Fibroblast of the conjunctiva (primary cell): ENCODE data around the gene USP35.
"Not testable (repeated sequence)": the region's sequence is repeated elsewhere in the genome, so short reads cannot be mapped to it uniquely, and the experiment has no call there.

ENCODE experiments used
- DNase-seq: peaks from one replicate; pipeline ENCODE4 v3.0.0-alpha.2; 2010; ENCODE audit warnings: low read depth

The USP35 gene

DNA sequence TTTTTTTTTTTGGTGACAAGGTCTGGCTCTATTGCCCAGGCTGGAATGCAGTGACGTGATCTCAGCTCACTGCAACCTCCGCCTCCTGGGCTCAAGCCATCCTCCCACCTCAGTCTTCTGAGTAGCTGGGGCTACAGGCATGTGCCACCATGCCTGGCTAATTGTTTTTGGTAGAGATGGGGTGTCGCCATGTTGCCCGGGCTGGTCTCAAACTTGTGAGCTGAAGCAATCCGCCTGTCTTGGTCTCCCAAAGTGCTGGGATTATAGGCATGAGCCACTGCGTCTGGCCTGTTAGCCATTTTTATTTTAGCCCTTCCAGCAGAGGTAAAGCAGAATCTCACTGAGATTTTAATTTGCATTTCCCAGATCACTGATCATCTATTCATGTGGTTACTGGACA lies 44.3 kb downstream of the USP35 start:
- DNase-seq = not testable (repeated sequence)

DNA sequence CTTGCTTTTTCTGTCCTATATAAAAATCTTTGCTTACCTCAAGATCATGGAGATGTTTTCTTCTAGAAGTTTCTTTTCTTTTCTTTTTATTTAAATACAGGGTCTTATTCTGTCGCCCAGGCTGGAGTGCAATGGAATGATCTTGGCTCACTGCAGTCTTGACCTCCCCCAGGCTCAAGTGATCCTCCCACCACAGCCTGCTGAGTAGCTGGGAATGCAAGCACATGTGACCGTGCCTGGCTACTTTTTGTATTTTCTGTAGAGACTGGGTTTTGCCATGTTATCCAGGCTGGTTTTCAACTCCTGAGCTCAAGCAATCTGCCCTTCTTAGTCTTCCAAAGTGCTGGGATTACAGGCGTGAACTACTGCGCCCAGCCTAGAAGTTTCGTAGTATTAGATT lies 45.3 kb downstream of the USP35 start:
- no peak for DNase-seq

DNA sequence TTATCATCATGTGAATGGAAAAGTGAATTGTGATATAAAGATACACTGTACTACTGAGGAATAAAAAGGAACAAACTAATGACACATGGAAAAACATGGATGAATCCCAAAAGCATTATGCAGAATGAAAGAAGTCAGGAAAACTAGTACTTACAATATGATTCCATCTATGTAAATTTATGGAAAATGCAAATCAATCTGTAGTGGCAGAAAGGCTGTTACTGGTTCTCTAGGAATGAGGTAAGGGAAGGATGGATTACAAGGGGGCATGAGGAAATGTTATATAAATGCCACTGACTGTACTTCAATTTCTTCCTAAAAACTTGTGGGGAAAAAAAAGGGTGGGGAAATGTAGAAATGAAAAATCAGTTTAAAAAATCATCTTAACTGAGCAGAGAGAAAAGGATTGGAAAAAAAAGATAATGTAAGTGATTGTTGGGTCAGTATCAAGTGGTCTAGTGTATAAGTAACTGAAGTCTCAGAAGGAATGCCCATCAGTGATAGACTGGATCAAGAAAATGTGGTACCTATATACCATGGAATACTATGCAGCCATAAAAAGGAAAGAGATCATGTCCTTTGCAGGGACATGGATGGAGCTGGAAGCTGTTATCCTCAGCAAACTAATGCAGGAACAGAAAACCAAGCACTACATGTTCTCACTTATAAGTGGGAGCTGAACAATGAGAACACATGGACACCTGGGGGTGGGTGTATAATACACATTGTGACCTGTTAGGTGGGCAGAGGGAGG lies 48.8 kb downstream of the USP35 start:
- no peak for DNase-seq

DNA sequence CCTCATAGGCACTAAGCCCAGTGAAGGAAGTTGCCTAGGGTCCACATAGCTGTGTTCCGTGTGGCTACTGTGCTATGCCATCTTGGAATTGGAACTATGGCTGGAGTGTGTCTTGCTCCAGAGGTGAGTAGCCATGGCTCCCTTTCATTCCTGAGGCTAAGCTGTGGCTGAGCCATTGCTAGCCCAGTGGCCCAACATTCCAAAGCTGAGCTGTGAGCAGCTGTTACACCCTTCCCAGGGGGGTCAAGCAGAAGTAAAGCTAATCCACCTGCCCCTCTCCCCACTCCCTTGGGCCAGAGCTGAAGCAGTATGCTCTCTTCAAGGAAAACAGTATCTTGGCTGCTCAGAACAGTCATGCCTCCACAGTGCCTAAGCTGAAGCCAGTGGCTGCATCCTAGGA lies 51.1 kb downstream of the USP35 start:
- DNase-seq = no peak

DNA sequence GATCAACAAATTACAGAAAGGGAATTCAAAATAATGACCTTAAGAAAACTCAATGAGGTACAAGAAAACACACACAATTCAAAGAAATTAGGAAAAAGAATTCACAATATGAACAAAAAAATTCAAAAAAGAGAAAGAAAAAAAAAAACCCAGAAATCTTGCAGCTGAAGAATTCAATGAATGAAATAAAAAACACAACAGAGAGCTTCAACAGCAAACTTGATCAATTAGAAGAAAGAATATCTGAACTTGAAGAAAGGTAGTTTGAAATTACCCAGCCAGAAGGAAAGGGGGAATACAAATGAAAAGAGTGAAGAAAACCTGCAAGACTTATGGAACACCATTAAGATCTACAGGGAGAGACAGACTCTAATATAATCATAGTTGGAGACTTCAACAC lies 52.8 kb downstream of the USP35 start:
- no peak for DNase-seq

DNA sequence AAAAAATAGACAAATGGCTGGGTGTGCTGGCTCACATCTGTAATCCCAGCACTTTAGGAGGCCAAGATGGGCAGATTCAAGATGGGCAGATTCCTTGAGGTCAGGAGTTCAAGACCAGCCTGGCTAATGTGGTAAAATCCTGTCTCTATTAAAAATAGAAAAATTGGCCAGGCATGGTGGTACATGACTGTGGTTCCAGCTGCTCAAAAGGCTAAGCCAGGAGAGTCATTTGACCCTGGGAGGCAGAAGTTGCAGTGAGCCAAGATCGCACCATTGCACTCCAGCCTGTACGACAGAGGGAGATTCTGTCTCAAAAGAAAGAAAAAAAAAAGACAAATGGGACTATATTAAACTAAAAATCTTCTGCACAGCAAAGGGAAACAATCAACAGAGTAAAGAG lies 55.4 kb downstream of the USP35 start:
- no peak for DNase-seq

DNA sequence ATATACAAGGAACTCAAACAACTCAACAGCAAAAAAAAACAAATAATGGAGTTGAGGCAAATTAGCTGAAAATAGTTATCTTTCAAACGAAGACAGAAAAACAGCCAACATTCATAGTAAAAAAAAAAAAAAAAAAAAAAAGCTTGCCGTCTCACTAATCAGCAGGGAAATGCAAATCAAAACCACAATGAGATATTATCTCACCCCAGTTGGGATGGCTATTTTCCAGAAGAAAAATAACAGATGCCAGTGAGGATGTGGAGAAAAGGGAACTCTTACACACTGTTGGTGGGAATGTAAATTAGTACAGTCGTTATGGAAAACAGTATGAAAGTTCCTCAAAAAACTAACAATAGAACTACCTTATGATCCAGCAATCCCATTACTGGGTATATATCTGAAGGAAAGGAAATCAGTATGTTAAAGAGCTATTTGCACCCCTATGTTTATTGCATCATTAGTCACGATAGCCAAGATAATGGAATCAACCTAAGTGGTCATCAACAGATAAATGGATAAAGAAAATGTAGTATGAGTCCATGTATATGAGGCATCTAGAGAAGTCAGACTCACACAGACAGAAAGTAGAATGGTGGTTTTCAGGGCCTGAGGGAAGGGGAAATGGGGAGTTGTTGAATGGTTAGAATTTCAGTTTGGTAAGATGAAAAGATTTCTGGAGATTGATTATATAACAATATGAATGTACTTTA lies 56.0 kb downstream of the USP35 start:
- no peak for DNase-seq

DNA sequence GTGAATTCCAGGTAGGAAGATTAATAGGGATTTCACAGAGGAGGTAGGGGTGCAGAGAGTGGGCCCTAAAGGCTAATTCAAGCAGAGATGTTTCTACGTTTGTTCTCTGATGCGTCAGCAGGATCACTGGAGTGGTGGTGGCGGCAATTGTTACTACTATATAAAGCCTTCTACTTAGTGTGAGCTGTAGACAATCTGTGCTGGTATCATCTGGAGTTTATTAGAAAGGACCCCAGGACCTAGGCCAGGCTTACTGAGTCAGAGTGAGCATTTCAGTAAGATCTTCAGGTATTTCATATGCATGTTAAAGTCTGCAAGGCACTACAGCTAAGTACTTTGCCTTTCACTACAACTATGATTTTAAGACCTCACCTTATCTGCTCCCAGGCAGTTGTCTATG lies 59.5 kb downstream of the USP35 start:
- no peak for DNase-seq

DNA sequence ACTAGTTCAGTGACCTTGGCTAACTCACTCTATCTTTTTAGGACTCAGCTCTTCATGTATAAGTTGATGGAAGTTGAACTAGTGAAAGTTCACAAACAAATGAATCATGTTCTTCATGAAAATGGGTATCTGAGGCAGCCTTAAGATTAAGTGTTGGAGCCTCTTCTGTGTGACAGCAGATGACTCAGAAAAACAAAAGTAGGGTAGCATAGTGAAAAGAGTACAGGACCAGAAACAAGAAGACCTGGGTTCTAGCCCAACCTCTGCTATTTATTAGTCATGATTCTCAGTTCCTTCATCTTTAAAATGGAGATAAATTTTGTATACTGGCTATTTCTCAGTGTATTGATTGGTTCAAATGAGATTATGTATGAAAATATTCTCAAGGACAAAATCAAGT lies 60.2 kb downstream of the USP35 start:
- DNase-seq = no peak

DNA sequence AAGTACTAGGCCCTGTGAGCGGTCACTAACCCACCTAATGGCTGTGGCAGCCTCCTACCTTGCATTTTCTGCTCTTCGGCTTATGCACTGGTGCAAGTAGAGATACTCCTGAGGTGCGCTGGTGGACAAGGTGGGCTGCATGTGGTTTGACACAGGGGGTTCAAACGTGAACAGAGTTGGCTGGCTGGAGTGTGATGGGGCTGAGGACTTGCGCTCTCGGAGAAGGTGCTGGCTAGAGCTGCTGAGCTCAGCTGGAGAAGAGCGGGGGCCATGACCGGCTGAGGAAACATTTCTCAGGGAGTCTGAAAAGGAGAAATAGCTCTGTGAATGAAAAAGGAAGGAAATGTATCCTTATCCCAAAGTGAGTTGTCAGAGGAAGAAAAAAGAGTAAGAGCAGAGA lies 61.4 kb downstream of the USP35 start:
- DNase-seq = no peak

DNA sequence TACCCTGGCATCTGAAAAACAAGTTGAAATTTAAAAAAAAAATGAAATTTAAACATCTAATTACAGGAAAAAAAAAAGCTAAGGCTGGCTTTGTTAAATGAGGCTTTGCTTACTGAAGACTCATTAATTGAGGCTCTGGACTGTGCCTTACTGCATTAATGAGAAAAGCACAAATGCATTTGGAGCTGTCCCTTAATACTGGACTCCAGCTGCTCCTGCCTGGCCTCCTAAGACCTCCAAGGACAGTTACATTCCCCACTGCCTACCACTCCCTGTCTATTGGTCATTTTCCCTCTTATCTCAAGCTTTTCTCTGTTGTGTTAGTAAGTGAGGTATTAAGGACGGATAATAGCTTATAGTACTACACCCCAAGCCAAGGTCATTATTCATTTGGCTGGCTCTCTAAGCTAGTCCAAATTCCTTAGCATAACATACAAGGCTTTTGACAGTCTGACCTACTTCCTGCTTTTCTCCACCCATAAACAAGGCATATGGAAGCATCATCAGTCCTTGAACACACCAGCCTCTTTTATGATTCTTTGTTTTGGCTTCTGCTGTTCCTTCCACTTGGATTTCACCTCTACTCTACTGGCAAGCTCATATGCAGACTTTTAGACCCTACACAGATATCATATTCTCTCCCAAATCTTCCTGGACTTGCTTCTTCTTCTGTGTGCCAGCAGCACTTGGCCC lies 62.5 kb downstream of the USP35 start:
- DNase-seq = no peak

DNA sequence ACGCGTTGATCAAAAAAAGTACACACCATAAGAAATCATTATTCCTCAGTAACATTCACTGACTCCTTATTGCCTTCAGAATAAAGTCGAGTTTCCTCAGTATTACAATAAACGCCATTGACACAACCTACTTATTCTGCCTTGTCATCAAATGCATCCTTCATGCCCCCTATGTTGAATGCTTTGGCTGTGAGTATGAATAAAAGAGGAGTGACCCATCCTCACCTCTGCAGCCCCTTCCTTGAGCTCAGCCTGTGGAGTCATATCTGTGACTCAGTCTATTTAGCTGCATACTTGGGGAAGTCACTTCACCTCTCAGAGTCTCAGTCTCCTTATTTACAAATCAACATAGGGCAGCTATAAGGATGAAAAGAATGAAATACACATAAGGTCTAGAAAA lies 65.1 kb downstream of the USP35 start:
- no peak for DNase-seq

DNA sequence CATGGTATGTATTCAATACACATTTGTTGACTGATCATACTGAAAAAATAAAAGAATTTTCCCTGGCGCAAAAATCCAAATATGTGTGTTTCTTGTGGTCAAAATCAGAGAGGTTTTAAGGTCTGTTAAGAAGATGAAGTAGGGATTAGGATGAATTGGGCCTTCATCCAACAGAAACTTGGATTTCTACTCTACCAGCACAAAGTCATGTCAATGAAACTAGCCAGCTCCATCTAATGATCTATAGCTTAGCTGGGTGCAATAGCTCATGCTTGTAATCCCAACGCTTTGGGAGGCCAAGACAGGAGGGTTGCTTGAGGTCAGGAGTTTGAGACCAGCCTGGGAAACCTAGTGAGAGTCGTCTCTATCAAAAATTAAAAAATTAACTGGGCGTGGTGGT lies 65.5 kb downstream of the USP35 start:
- DNase-seq = no peak

DNA sequence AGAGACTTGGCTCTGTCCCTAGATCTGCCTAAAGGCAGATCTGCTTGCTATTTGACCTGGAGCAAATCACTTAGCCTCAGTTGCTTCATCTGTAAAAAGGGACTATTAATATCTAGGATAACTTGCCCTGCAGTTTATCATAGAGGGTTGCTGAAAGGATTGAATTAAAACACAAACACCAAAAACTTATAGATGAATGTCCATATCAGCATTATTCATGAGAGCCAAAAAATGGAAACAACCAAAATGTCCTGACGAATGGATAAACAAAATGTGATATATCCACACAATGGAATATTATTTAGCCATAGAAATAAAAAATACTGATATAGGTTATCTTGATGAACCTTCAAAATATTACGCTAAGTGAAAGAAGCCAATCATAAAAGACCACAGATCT lies 67.2 kb downstream of the USP35 start:
- DNase-seq = no peak

DNA sequence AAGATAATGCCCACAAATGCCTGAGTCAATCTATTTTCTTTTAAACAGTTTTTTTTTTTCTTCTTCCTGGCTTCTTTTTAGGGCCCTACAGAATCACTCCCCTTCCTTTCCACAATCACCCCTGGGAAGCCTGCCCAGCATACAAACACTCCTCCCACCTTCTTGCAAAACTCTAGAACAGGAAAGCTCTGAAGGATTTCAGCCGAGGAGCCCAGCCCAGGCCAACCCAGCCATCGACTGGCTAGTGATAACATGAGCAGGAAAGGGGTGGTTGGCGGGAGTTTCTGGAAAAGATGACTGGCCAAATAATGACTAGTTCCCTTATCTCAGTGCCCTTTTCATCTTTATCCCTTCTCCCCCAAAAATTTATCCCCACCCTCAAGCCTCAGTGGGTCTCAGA lies 68.2 kb downstream of the USP35 start:
- DNase-seq = peak; percentile 72

DNA sequence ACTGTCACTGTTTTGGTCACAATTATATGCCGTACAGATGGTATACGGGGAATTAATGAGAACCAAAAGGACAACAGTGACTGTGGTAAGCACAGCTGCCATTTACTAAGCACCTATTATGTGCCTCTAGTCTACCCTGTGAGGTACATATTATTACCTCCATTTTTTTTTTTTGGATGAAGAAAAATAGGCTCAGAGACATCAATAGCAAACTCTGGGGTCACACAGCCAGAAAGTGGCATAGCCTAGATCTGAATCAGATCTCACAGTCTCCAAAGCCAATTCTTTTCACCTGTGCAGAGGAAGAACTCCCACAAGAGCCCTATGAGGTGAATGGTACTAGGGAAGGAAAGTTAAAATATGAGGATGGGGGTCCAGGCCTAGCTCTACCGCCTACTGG lies 68.9 kb downstream of the USP35 start:
- DNase-seq = no peak

DNA sequence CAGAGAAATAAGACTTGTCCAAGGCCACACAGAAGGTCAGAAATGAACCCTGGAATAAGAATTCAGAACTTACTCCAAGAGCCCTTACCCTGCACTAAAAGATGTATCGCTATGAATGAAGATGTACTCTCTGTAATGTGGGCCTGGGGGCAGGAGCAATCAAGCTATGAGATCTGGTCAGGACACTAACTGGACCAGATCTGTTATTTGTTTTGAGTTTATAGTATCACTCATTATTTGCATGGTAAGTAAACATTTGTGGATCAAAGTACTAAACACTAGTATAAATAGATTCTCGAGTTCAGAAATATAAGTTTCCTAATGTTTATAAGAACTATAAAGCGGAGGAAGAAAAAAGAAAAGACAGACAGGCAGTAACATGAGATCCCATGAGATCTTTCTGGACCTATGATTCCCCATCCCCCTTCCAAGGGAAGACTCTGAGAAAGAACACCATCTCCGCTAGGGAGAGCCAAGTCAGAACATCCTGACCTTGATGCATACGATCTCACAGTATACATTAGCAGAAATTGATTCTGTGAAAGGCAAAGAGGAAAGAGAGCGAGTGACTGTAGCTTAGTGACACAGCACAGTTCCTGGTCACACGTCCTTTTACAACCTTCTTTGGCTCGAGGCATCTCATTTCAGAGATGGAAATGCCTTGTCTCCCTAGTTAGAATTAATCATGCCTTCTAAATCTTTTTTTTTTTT lies 71.2 kb downstream of the USP35 start:
- DNase-seq = no peak

DNA sequence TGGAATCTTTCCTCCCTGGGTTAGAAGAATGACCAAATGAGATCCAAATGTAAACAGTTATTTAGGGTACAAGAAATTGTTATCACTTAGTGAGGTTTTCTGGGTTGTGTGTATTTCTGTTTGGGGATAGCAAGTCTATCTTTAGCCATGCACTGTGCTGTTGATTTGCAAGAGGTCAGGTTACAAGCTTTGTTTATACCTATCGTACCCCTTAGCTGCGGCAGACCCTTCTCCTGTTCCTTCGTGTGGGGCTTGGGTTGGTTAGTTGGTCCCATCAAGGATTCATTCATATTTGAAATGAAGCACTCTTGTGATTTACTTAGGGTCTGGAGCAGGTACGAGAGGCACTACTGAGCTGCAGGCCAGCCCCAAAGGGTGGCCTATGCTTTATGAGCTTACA lies 72.6 kb downstream of the USP35 start:
- DNase-seq = no peak

DNA sequence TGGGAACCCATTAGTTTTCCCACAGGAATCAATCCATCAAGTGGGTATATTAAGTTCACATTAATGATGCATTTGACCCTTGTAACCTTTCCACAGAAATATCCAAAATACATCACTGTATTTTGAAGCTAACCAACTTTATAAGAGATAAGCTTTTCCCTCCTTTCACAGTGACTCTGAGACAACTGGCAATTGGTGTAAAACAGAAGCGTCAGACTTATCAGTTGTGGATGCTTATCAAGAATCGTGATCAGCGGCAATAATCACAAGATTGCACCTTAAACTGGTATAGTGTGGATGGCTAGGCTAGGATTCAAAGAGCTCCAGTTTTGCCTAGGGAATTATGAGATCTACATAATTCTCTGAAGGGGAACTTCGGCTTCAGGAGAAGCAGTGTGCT lies 73.1 kb downstream of the USP35 start:
- no peak for DNase-seq

DNA sequence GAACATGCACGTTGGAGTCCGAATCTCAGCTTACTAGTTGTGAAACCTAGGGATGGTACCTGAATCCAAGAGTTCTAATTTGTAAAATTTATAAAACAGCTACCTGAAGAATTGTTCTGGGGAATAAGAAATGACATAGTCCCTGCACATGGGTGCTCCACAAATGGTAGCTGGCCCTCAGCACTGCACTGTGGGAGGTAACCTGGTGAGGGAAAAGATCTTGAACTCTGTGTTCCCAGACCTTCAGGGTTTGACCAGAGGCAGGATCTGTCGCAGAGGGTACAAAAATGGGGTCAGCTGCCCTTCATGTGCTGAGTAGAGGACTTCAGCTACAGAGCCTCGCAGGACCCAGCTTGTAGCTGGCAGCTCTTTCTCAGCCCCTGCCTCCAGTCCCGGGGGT lies 73.5 kb downstream of the USP35 start:
- DNase-seq = no peak

DNA sequence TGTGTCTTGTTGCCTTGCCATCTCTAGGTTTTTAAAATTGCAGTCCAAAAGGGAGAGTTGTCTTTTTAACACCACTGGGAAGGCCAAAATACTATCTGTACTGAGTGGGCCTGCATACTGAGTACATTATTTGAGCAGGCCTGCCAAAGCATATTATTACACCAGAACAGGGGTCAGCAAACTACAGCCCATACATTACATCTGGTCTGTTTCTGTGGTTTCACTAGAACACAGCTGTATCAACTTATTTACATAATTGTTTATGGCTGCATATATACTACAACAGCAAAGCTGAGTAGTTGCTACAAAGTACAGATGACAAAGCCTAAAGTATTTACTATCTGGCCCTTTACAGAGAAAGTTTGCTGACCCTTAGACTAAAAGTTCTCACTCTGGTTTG lies 74.0 kb downstream of the USP35 start:
- no peak for DNase-seq
